Measurements from ENCODE around the gene FLNB.
A peak's percentile ranks its signal among the peaks of the same experiment; 100 is the strongest.

FLNB gene

GRCh38 chr3:58003093-58003492, 5.1 kb upstream of the FLNB start:
- no peak for TF ChIP-seq CTCF (IDR thresholded peaks at IDR 0.05; ENCODE audit: low read depth, low read length)
- no peak for DNase-seq (ENCODE audit: low read depth in 2 of 2)
- H3K4me3 ChIP-seq (replicated peaks in 1 of 2; ENCODE audit: low read depth in 2 of 2, low read length in 2 of 2) = no peak overlapping the region

GRCh38 chr3:58004973-58005372, 3.2 kb upstream of the FLNB start:
- DNase-seq (ENCODE audit: low read depth in 2 of 2) = peak in 1 of 2 donors; percentile 67
- no peak overlapping the region for H3K4me3 ChIP-seq (replicated peaks in 1 of 2; ENCODE audit: low read depth in 2 of 2, low read length in 2 of 2)
- no peak for TF ChIP-seq CTCF (IDR thresholded peaks at IDR 0.05; ENCODE audit: low read depth, low read length)

GRCh38 chr3:58005669-58006068, 2.6 kb upstream of the FLNB start:
- H3K4me3 ChIP-seq (replicated peaks in 1 of 2; ENCODE audit: low read depth in 2 of 2, low read length in 2 of 2) = no peak overlapping the region
- no peak for TF ChIP-seq CTCF (IDR thresholded peaks at IDR 0.05; ENCODE audit: low read depth, low read length)
- peak; percentile 65 to 96 for DNase-seq (ENCODE audit: low read depth in 2 of 2)

- TF ChIP-seq CTCF (IDR thresholded peaks at IDR 0.05; ENCODE audit: low read depth, low read length) = no peak
- DNase-seq (ENCODE audit: low read depth in 2 of 2) = no peak
- no peak overlapping the region for H3K4me3 ChIP-seq (replicated peaks in 1 of 2; ENCODE audit: low read depth in 2 of 2, low read length in 2 of 2)
Measured at GRCh38 chr3:58006661-58007060, 1.6 kb upstream of the FLNB start.

GRCh38 chr3:58009026-58009748, 965 bp downstream of the FLNB start:
- DNase-seq (ENCODE audit: low read depth in 2 of 2) = no peak
- H3K4me3 ChIP-seq (replicated peaks in 1 of 2; ENCODE audit: low read depth in 2 of 2, low read length in 2 of 2) = peak overlapping the region; percentile 61 to 97
- TF ChIP-seq CTCF (IDR thresholded peaks at IDR 0.05; ENCODE audit: low read depth, low read length) = no peak

GRCh38 chr3:58009749-58010535, 1.7 kb downstream of the FLNB start:
- peak overlapping the region; percentile 61 to 97 for H3K4me3 ChIP-seq (replicated peaks in 1 of 2; ENCODE audit: low read depth in 2 of 2, low read length in 2 of 2)
- no peak for DNase-seq (ENCODE audit: low read depth in 2 of 2)

More at GRCh38 chr3:58009749-58010535, 1.7 kb downstream of the FLNB start:
- no peak for TF ChIP-seq CTCF (IDR thresholded peaks at IDR 0.05; ENCODE audit: low read depth, low read length)

Data from cardiac fibroblast (primary cell).